Suprapubic skin (tissue), 4 donors: Measurements from ENCODE around the gene RFX2.

ENCODE experiments used
- CTCF ChIP-seq, 2 donors: fragments of 200-600 bp in 1 of 2; fragments of 450-650 bp in 1 of 2; sonication (generic) in 1 of 2; IDR thresholded peaks; one replicate each; pipeline ENCODE4 v1.5.1; 2016 to 2019; ENCODE audit warnings: antibody characterized with exemption in 2 of 2, mild to moderate bottlenecking in 1 of 2, moderate library complexity in 1 of 2
- EP300 ChIP-seq: sonication (generic); formaldehyde crosslinking; IDR thresholded peaks from one replicate; pipeline ENCODE4 v1.6.1; 2017; ENCODE audit warnings: antibody characterized with exemption
- POLR2A ChIP-seq, 2 donors: fragments of 450-650 bp; IDR thresholded peaks; one replicate each; pipeline ENCODE4 v1.6.1; 2017; ENCODE audit warnings: antibody characterized with exemption in 2 of 2, mild to moderate bottlenecking in 2 of 2, moderate library complexity in 2 of 2
- POLR2AphosphoS5 ChIP-seq, 3 donors: sonication (generic); formaldehyde crosslinking; IDR thresholded peaks; one replicate each; pipeline ENCODE4 v1.6.1; 2017; ENCODE audit warnings: antibody characterized with exemption in 3 of 3

- TF ChIP-seq CTCF (IDR thresholded peaks at IDR 0.05): no peak
- TF ChIP-seq EP300: no peak
- TF ChIP-seq POLR2A (IDR thresholded peaks at IDR 0.05): peak in 1 of 2 donors; percentile 30
- peak in 2 of 3 donors; percentile 29 to 52 for TF ChIP-seq POLR2AphosphoS5 (IDR thresholded peaks at IDR 0.05)
Observed at GRCh38 chr19:6108721-6109633, 1.3 kb downstream of the RFX2 start.
